Measurements from ENCODE around the gene MAN1C1. TPM values are rescaled to one million over a fixed set of nuclear protein-coding genes. Genes with fewer than 3 reads are reported as not detected.

Gene MAN1C1
- total and polyA plus RNA-seq, 4 donors: 4.6 to 14.7 (median 13.1) TPM

DNA sequence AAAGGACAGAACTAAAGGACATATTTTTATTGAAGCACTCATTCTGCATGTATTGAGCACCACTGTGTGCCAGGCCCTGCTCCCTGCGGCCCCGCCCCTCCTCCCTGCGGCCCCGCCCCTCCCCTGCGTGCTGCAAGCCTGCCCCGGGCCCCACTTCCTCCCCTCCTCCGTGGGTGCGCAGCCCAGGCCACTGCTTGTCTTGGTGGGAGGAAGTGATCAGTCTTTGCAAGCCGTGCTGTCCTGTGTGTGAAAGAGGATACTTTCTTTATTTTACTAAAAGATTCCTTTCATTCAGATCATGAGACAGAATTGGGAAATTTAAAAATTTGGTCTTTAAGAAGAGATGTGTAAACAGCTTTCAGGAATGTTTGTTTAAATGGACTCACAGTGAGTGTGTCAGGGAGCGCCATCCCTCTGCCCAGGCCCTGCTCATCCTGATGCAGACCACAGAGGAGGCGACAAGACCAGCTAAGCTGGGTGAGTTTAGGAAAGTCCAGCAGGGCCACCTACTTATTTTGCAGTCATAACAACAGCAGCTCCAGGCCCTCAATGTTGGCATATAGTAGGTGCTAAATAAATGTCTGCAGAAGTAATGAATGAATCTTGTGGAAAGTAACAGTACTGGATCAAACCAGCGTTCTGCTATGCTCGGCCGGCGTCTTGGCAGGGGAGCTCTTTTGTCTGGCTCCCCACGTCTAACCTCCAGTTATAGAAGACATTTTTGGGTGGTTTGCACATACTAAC, 95.1 kb downstream of the MAN1C1 start:
- Histone ChIP-seq H3K36me3 (ENCODE audit: control insufficient read depth in 4 of 4, insufficient read depth in 4 of 4, low read length in 4 of 4) (no peaks in the 10 kb centered on the region), H3K9ac (ENCODE audit: insufficient read depth in 1 of 2, low read length in 2 of 2) (no peak overlapping the region), H3K27ac (ENCODE audit: low read depth in 1 of 2, low read length in 1 of 2) (no peak overlapping the region), H3K4me1 (ENCODE audit: control insufficient read depth in 5 of 5, insufficient read depth in 5 of 5, low read length in 5 of 5) (peaks cover 0 to 16% (median 11%) of the 10 kb centered on the region in 5 donors), H3K4me3 (no peak overlapping the region), H3K9me3 (ENCODE audit: control insufficient read depth in 4 of 4, insufficient read depth in 3 of 4, low read length in 3 of 4) (no peaks in the 10 kb centered on the region), H3K27me3 (ENCODE audit: control insufficient read depth in 3 of 3, insufficient read depth in 3 of 3, low read length in 2 of 3) (no peaks in the 10 kb centered on the region)
- 46 to 54% methylated on average over 16 of the region's 16 CpGs for WGBS, 2 donors
- no peak for DNase-seq
- ATAC-seq (ENCODE audit: insufficient read depth, low FRiP score): no peak
- TF ChIP-seq, protein P1, sequence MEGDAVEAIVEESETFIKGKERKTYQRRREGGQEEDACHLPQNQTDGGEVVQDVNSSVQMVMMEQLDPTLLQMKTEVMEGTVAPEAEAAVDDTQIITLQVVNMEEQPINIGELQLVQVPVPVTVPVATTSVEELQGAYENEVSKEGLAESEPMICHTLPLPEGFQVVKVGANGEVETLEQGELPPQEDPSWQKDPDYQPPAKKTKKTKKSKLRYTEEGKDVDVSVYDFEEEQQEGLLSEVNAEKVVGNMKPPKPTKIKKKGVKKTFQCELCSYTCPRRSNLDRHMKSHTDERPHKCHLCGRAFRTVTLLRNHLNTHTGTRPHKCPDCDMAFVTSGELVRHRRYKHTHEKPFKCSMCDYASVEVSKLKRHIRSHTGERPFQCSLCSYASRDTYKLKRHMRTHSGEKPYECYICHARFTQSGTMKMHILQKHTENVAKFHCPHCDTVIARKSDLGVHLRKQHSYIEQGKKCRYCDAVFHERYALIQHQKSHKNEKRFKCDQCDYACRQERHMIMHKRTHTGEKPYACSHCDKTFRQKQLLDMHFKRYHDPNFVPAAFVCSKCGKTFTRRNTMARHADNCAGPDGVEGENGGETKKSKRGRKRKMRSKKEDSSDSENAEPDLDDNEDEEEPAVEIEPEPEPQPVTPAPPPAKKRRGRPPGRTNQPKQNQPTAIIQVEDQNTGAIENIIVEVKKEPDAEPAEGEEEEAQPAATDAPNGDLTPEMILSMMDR (IDR thresholded peaks at IDR 0.05; ENCODE audit: control extremely low read depth, extremely low read depth): no peak

- Histone ChIP-seq H3K36me3 (ENCODE audit: control insufficient read depth in 4 of 4, insufficient read depth in 4 of 4, low read length in 4 of 4) (no peaks in the 10 kb centered on the region), H3K9ac (ENCODE audit: insufficient read depth in 1 of 2, low read length in 2 of 2) (no peak overlapping the region), H3K4me1 (ENCODE audit: control insufficient read depth in 5 of 5, insufficient read depth in 5 of 5, low read length in 5 of 5) (peaks cover 0 to 12% (median 8%) of the 10 kb centered on the region in 5 donors), H3K9me3 (ENCODE audit: control insufficient read depth in 4 of 4, insufficient read depth in 3 of 4, low read length in 3 of 4) (no peaks in the 10 kb centered on the region), H3K4me3 (no peak overlapping the region), H3K27me3 (ENCODE audit: control insufficient read depth in 3 of 3, insufficient read depth in 3 of 3, low read length in 2 of 3) (no peaks in the 10 kb centered on the region), H3K27ac (ENCODE audit: low read depth in 1 of 2, low read length in 1 of 2) (no peak overlapping the region)
- TF ChIP-seq, protein P1 (IDR thresholded peaks at IDR 0.05; ENCODE audit: control extremely low read depth, extremely low read depth): no peak
- ATAC-seq (ENCODE audit: insufficient read depth, low FRiP score) (no peak), DNase-seq (no peak)
- 93 to 94% methylated on average over 7 to 8 of the region's 8 CpGs for WGBS, 2 donors
These were observed 95.8 kb downstream of the MAN1C1 start for GRCh38 chr1:25712299-25712970.

- Histone ChIP-seq H3K4me3 (no peak overlapping the region), H3K4me1 (ENCODE audit: control insufficient read depth in 5 of 5, insufficient read depth in 5 of 5, low read length in 5 of 5) (peaks cover 0 to 12% (median 5%) of the 10 kb centered on the region in 5 donors), H3K36me3 (ENCODE audit: control insufficient read depth in 4 of 4, insufficient read depth in 4 of 4, low read length in 4 of 4) (no peaks in the 10 kb centered on the region), H3K9me3 (ENCODE audit: control insufficient read depth in 4 of 4, insufficient read depth in 3 of 4, low read length in 3 of 4) (no peaks in the 10 kb centered on the region), H3K27me3 (ENCODE audit: control insufficient read depth in 3 of 3, insufficient read depth in 3 of 3, low read length in 2 of 3) (no peaks in the 10 kb centered on the region), H3K9ac (ENCODE audit: insufficient read depth in 1 of 2, low read length in 2 of 2) (no peak overlapping the region), H3K27ac (ENCODE audit: low read depth in 1 of 2, low read length in 1 of 2) (no peak overlapping the region)
- TF ChIP-seq, protein P1 (IDR thresholded peaks at IDR 0.05; ENCODE audit: control extremely low read depth, extremely low read depth): no peak
- ATAC-seq (ENCODE audit: insufficient read depth, low FRiP score) (no peak), DNase-seq (no peak)
- 86 to 89% methylated on average over 4 of the region's 4 CpGs for WGBS, 2 donors
These were observed 97.4 kb downstream of the MAN1C1 start for GRCh38 chr1:25713961-25714360.
